K562 (cell line): ENCODE results near the gene CEP120. TPM values are rescaled to one million over a fixed set of nuclear protein-coding genes. Genes with fewer than 3 reads are reported as not detected.

Source experiments
- ATAC-seq: fragments of 200-7000 bp; cut with Tn5 transposase; 3 replicates; pipeline ENCODE4 v1.9.1; 2020; ENCODE audit warnings: moderate library complexity
- BruUV-seq: library from RNA; stranded (reverse); fragments of 400-500 nt; replicated peaks from 2 replicates; lab custom pipeline; 2021; lab: Mats Ljungman, UMichigan
- CTCF ChIA-PET: fragments of 300-600 bp; formaldehyde crosslinking; extraction: SDS; loops from one replicate; lab custom pipeline; 2021; ENCODE audit warnings: low intra/inter-chr PET ratio; lab: Yijun Ruan, JAX
- POLR2A ChIA-PET: fragments of 300-600, 350-650 bp; sonication (Branson Sonifier 250); formaldehyde crosslinking; extraction: SDS; loops from one replicate; lab custom pipeline; 2021; ENCODE audit warnings: antibody characterized with exemption, inconsistent platforms; lab: Yijun Ruan, JAX
- DNase-seq, 4 experiments: peaks; one replicate each; pipeline versions ENCODE4 v3.0.0 to v3.0.0-alpha.2; 2011 to 2018; ENCODE audit warnings: low spot score in 3 of 4, mixed read lengths in 3 of 4; ENCODE audit errors: extremely low read depth in 1 of 4
- FAIRE-seq: peaks from 2 replicates; lab custom pipeline; 2011; peaks lifted over from hg19 to GRCh38; lab: Jason Lieb, UNC
- H2AFZ ChIP-seq: 2 replicates; pipeline ENCODE4 v1.6.0; 2011; ENCODE audit warnings: low read depth, low read length, control low read depth, inconsistent platforms
- H3K27ac ChIP-seq: fragments of 200-600 bp; 3 replicates; pipeline ENCODE4 v1.8.0; 2011; ENCODE audit warnings: low read depth, mild to moderate bottlenecking, control low read depth, inconsistent platforms, low read length, moderate library complexity, mixed read lengths; ENCODE audit errors: extremely low read depth
- H3K27me3 ChIP-seq, 2 experiments: fragments of 300-600 bp in 1 of 2; 2 replicates in 1 of 2; 3 replicates in 1 of 2; pipeline versions ENCODE4 v1.6.0 to v1.8.0; 2011; ENCODE audit warnings: inconsistent platforms in 2 of 2, low read length in 2 of 2, mild to moderate bottlenecking in 1 of 2, mixed read lengths in 1 of 2, moderate library complexity in 1 of 2; ENCODE audit not compliant: control insufficient read depth in 2 of 2, insufficient read depth in 2 of 2
- H3K36me3 ChIP-seq: fragments of 300-600 bp; 3 replicates; pipeline ENCODE4 v1.8.0; 2011; ENCODE audit warnings: mild to moderate bottlenecking, low read length, inconsistent platforms; ENCODE audit not compliant: control insufficient read depth, insufficient read depth
- H3K4me1 ChIP-seq, 2 experiments: fragments of 200-600 bp in 1 of 2; replicated peaks in 1 of 2; 2 replicates in 1 of 2; 3 replicates in 1 of 2; pipeline versions ENCODE4 v1.5.1 to v1.8.0; 2011; ENCODE audit warnings: inconsistent platforms in 2 of 2, low read length in 2 of 2, mild to moderate bottlenecking in 1 of 2, mixed read lengths in 1 of 2, moderate library complexity in 1 of 2; ENCODE audit not compliant: control insufficient read depth in 2 of 2, insufficient read depth in 2 of 2
- H3K4me2 ChIP-seq: 2 replicates; pipeline ENCODE4 v1.6.1; 2011; ENCODE audit warnings: low read length, control low read depth, inconsistent platforms, mixed read lengths; ENCODE audit not compliant: insufficient read depth
- H3K4me3 ChIP-seq: fragments of 200-600 bp; sonication (generic), shearing (Covaris generic); 2 replicates; pipeline ENCODE4 v1.5.1; 2016; ENCODE audit warnings: control low read depth, inconsistent platforms
- H3K79me2 ChIP-seq: fragments of 200-600 bp; 3 replicates; pipeline ENCODE4 v1.8.0; 2011; ENCODE audit warnings: low read length, inconsistent platforms; ENCODE audit not compliant: control insufficient read depth, insufficient read depth
- H3K9ac ChIP-seq, 2 experiments: 2 replicates each; pipeline versions ENCODE4 v1.6.0 to v1.6.1; 2011; ENCODE audit warnings: low read depth in 2 of 2, low read length in 2 of 2, control low read depth in 1 of 2, inconsistent platforms in 1 of 2, mild to moderate bottlenecking in 1 of 2, mixed read lengths in 1 of 2; ENCODE audit not compliant: insufficient read depth in 1 of 2
- H3K9me1 ChIP-seq: one replicate; pipeline ENCODE4 v1.6.0; 2011; ENCODE audit warnings: inconsistent platforms, mild to moderate bottlenecking, low read length, moderate library complexity; ENCODE audit not compliant: control insufficient read depth, insufficient read depth
- H3K9me3 ChIP-seq: replicated peaks from 2 replicates; pipeline ENCODE4 v1.5.1; 2011; ENCODE audit warnings: low read depth, low read length, inconsistent platforms; ENCODE audit not compliant: control insufficient read depth, insufficient read depth
- H4K20me1 ChIP-seq: replicated peaks from 2 replicates; pipeline ENCODE4 v1.6.1; 2011; ENCODE audit warnings: low read length, inconsistent platforms, mixed read lengths; ENCODE audit not compliant: control insufficient read depth, insufficient read depth
- CTCFL ChIP-seq: IDR thresholded peaks from 2 replicates; pipeline ENCODE4 v1.6.1; 2011; ENCODE audit warnings: borderline replicate concordance, low read depth, mild to moderate bottlenecking, moderate library complexity, low read length; ENCODE audit not compliant: insufficient read depth, poor library complexity, severe bottlenecking
- EP300 ChIP-seq: IDR thresholded peaks from 2 replicates; pipeline ENCODE4 v1.6.1; 2012; ENCODE audit warnings: low read length, improper control_type of control experiment
- HNRNPLL ChIP-seq: fragments of 200-400 bp; formaldehyde crosslinking; IDR thresholded peaks from 2 replicates; pipeline ENCODE4 v1.6.1; 2017; ENCODE audit warnings: low read length, low read depth, mild to moderate bottlenecking; ENCODE audit not compliant: poor library complexity, severe bottlenecking
- MYBL2 ChIP-seq, 2 experiments: fragments of 450-650 bp in 1 of 2; sonication (generic) in 1 of 2; formaldehyde crosslinking in 1 of 2; IDR thresholded peaks; 2 replicates each; pipeline versions ENCODE4 v1.6.1 to v1.8.1; 2017 to 2022; ENCODE audit warnings: borderline replicate concordance in 1 of 2, inconsistent platforms in 1 of 2, low read depth in 1 of 2, mild to moderate bottlenecking in 1 of 2, missing genetic modification reagents in 1 of 2, moderate library complexity in 1 of 2
- PHF21A ChIP-seq: fragments of 450-650 bp; IDR thresholded peaks from 2 replicates; pipeline ENCODE4 v1.6.1; 2017; ENCODE audit warnings: low read depth, borderline replicate concordance
- PKNOX1 ChIP-seq: fragments of 450-650 bp; IDR thresholded peaks from 2 replicates; pipeline ENCODE4 v1.6.1; 2016
- POLR2AphosphoS5 ChIP-seq: IDR thresholded peaks from 2 replicates; pipeline ENCODE4 v1.6.1; 2011; ENCODE audit warnings: mild to moderate bottlenecking, low read depth, low read length, moderate library complexity; ENCODE audit not compliant: control insufficient read depth, insufficient read depth
- THRAP3 ChIP-seq: fragments of 450-650 bp; IDR thresholded peaks from 2 replicates; pipeline ENCODE4 v1.6.1; 2016; ENCODE audit warnings: mild to moderate bottlenecking, inconsistent platforms, borderline replicate concordance
- ZBED1 ChIP-seq: IDR thresholded peaks from 2 replicates; pipeline ENCODE4 v1.6.1; 2014
- in situ Hi-C: fragments of 300-500 bp; cut with MboI; formaldehyde crosslinking; loops from 4 replicates; pipeline ENCODE4 v1.15.0; 2018; ENCODE audit warnings: inconsistent platforms, mixed read lengths
- intact Hi-C: fragments of 100-400 bp; cut with micrococcal nuclease; formaldehyde crosslinking; loops from 2 replicates; pipeline ENCODE4 v1.14.2; 2022
- polyA plus RNA-seq, 8 experiments: library from polyadenylated mRNA; depleted of rRNA in 4 of 8; stranded (reverse) in 5 of 8; unstranded in 3 of 8; fragments of >200 nt; fragmentation: Nextera tagmentation in 2 of 8; fragmentation: Illumina TruSeq in 1 of 8; extraction: Ambion mirVana in 2 of 8; extraction: Trizol in 1 of 8; gene quantifications; 2 replicates each; pipeline versions ENCODE4 v1.2.1 to v1.2.3, GENCODE V29; 2011 to 2014; ENCODE audit warnings: inconsistent platforms in 1 of 8, missing spikeins in 1 of 8
- total RNA-seq, 7 experiments: library from RNA; depleted of rRNA in 6 of 7; stranded (reverse); fragments of >200 nt in 6 of 7; fragmentation: Illumina TruSeq in 2 of 7; extraction: Trizol in 2 of 7; gene quantifications; 2 replicates each; pipeline versions ENCODE4 v1.2.1 to v1.2.3, GENCODE V29; 2011 to 2021; ENCODE audit warnings: low replicate concordance in 1 of 7

CEP120 gene
- total and polyA plus RNA-seq, 9 of the 15 experiments (the other 6 are each of a cell fraction or from before 2014, with no cell fraction given) = 3.3 to 24.9 (median 14.4) TPM

GRCh38 chr5:123305751-123306150 lies 117.5 kb downstream of the CEP120 start (continued):
- no peak for TF ChIP-seq PHF21A
- TF ChIP-seq POLR2AphosphoS5 = no peak
- TF ChIP-seq EP300 = no peak
- TF ChIP-seq ZBED1 = no peak
- no peak for TF ChIP-seq MYBL2 (IDR thresholded peaks at IDR 0.05; ENCODE audit: low read depth)
- no peak for TF ChIP-seq MYBL2 (CRISPR knock-in tag; IDR thresholded peaks at IDR 0.05; ENCODE audit: borderline replicate concordance)
- TF ChIP-seq CTCFL = no peak
- TF ChIP-seq PKNOX1 = no peak

GRCh38 chr5:123304777-123305316 lies 118.4 kb downstream of the CEP120 start:
- Histone ChIP-seq H3K36me3 (no peaks in the 10 kb centered on the region), H3K27me3 (no peaks in the 10 kb centered on the region), H3K9me3 (no peaks in the 10 kb centered on the region), H3K9me1 (no peaks in the 10 kb centered on the region), H4K20me1 (no peaks in the 10 kb centered on the region), H2AFZ (no peak overlapping the region), H3K27ac (no peak overlapping the region), H3K4me3 (no peak overlapping the region), H3K4me2 (no peak overlapping the region), H3K9ac (no peak overlapping the region), H3K4me1 (no peaks in the 10 kb centered on the region), H3K79me2 (no peaks in the 10 kb centered on the region)
- DNase-seq = no peak
- intact Hi-C loops = no loop called here
- TF ChIP-seq HNRNPLL (no peak), THRAP3 (no peak)
- ATAC-seq = no peak
- BruUV-seq = no TSS peak
- in situ Hi-C loops = no loop called here
- ChIA-PET CTCF (no interaction called here), POLR2A (interaction anchor here (0.7 kb wide), 1 partner anchor 10 kb away, joined by 3 read pairs; no protein-coding TSS in a partner anchor)
- no peak for FAIRE-seq
